AG09309 (cell line): ENCODE measurements around the gene UBE2U.

ENCODE experiments used
- DNase-seq: peaks from one replicate; pipeline ENCODE4 v3.0.0-alpha.2; 2010; ENCODE audit warnings: low read depth
- H3K4me3 ChIP-seq: 2 replicates; pipeline ENCODE4 v1.5.1; 2011; ENCODE audit warnings: mild to moderate bottlenecking, low read depth, low read length, moderate library complexity; ENCODE audit not compliant: control insufficient read depth
- CTCF ChIP-seq: IDR thresholded peaks from 2 replicates; pipeline ENCODE4 v1.5.1; 2011; ENCODE audit warnings: mild to moderate bottlenecking, low read depth, low read length, inconsistent platforms; ENCODE audit not compliant: insufficient read depth, control insufficient read depth; ENCODE audit errors: missing control alignments

The UBE2U gene

GRCh38 chr1:64197076-64197475, 6.3 kb upstream of the UBE2U start:
- no peak for DNase-seq
- TF ChIP-seq CTCF = no peak
- H3K4me3 ChIP-seq = no peak overlapping the region

GRCh38 chr1:64199154-64199553, 4.3 kb upstream of the UBE2U start:
- no peak for TF ChIP-seq CTCF
- DNase-seq = no peak
- no peak overlapping the region for H3K4me3 ChIP-seq

- DNase-seq = no peak
- no peak overlapping the region for H3K4me3 ChIP-seq
- TF ChIP-seq CTCF = no peak
These were observed 3.4 kb upstream of the UBE2U start for GRCh38 chr1:64200064-64200463.

GRCh38 chr1:64209221-64209620, 5.8 kb downstream of the UBE2U start:
- no peak overlapping the region for H3K4me3 ChIP-seq
- peak; percentile 16 for TF ChIP-seq CTCF
- no peak for DNase-seq

- H3K4me3 ChIP-seq = no peak overlapping the region
- DNase-seq = peak; percentile 51
- TF ChIP-seq CTCF = no peak
These were observed 8.6 kb downstream of the UBE2U start for GRCh38 chr1:64212031-64212430.

GRCh38 chr1:64215576-64215975, 12.2 kb downstream of the UBE2U start:
- no peak for DNase-seq

More at GRCh38 chr1:64215576-64215975, 12.2 kb downstream of the UBE2U start:
- no peak overlapping the region for H3K4me3 ChIP-seq
- TF ChIP-seq CTCF = no peak
